ENCODE data around the gene CPEB2. TPM values are rescaled to one million over a fixed set of nuclear protein-coding genes. Genes with fewer than 3 reads are reported as not detected.

CPEB2 gene
- total RNA-seq, 1 experiment from 2014 or later = 3.3 TPM

GRCh38 chr4:15020502-15021286, 18.4 kb downstream of the CPEB2 start (continued):
- TF ChIP-seq, protein P1, sequence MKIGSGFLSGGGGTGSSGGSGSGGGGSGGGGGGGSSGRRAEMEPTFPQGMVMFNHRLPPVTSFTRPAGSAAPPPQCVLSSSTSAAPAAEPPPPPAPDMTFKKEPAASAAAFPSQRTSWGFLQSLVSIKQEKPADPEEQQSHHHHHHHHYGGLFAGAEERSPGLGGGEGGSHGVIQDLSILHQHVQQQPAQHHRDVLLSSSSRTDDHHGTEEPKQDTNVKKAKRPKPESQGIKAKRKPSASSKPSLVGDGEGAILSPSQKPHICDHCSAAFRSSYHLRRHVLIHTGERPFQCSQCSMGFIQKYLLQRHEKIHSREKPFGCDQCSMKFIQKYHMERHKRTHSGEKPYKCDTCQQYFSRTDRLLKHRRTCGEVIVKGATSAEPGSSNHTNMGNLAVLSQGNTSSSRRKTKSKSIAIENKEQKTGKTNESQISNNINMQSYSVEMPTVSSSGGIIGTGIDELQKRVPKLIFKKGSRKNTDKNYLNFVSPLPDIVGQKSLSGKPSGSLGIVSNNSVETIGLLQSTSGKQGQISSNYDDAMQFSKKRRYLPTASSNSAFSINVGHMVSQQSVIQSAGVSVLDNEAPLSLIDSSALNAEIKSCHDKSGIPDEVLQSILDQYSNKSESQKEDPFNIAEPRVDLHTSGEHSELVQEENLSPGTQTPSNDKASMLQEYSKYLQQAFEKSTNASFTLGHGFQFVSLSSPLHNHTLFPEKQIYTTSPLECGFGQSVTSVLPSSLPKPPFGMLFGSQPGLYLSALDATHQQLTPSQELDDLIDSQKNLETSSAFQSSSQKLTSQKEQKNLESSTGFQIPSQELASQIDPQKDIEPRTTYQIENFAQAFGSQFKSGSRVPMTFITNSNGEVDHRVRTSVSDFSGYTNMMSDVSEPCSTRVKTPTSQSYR (CRISPR knock-in tag; IDR thresholded peaks at IDR 0.05) = no peak
- no peak for TF ChIP-seq TEAD1 (CRISPR knock-in tag; IDR thresholded peaks at IDR 0.05)
- TF ChIP-seq RELA (CRISPR knock-in tag; IDR thresholded peaks at IDR 0.05; ENCODE audit: borderline replicate concordance) = no peak
- TF ChIP-seq USF1 (CRISPR knock-in tag; IDR thresholded peaks at IDR 0.05) = no peak

GRCh38 chr4:15021311-15021710, 19.0 kb downstream of the CPEB2 start:
- ChIA-PET CTCF (no interaction called here), POLR2A (no interaction called here)
- H3K9me3 Mint-ChIP-seq = no peaks in the 10 kb centered on the region
- H3K4me3 Mint-ChIP-seq = no peak overlapping the region
- no peak overlapping the region for H3K27ac Mint-ChIP-seq
- no peak for ATAC-seq
- no peak for DNase-seq (ENCODE audit: low spot score)
- no peak for TF ChIP-seq TP53 (CRISPR knock-in tag; IDR thresholded peaks at IDR 0.05)
- TF ChIP-seq MLX (CRISPR knock-in tag; IDR thresholded peaks at IDR 0.05) = no peak
- TF ChIP-seq NFYB (CRISPR knock-in tag; conservative IDR thresholded peaks at IDR 0.05; ENCODE audit: low read depth) = no peak
- no peak for TF ChIP-seq ZNF425 (CRISPR knock-in tag; conservative IDR thresholded peaks at IDR 0.05)
- TF ChIP-seq ZNF232 (CRISPR knock-in tag; IDR thresholded peaks at IDR 0.05) = no peak
- TF ChIP-seq ZNF396 (CRISPR knock-in tag; IDR thresholded peaks at IDR 0.05; ENCODE audit: borderline replicate concordance) = no peak
- TF ChIP-seq, protein P2, sequence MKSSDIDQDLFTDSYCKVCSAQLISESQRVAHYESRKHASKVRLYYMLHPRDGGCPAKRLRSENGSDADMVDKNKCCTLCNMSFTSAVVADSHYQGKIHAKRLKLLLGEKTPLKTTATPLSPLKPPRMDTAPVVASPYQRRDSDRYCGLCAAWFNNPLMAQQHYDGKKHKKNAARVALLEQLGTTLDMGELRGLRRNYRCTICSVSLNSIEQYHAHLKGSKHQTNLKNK (CRISPR knock-in tag; IDR thresholded peaks at IDR 0.05) = no peak
- TF ChIP-seq, protein P3, sequence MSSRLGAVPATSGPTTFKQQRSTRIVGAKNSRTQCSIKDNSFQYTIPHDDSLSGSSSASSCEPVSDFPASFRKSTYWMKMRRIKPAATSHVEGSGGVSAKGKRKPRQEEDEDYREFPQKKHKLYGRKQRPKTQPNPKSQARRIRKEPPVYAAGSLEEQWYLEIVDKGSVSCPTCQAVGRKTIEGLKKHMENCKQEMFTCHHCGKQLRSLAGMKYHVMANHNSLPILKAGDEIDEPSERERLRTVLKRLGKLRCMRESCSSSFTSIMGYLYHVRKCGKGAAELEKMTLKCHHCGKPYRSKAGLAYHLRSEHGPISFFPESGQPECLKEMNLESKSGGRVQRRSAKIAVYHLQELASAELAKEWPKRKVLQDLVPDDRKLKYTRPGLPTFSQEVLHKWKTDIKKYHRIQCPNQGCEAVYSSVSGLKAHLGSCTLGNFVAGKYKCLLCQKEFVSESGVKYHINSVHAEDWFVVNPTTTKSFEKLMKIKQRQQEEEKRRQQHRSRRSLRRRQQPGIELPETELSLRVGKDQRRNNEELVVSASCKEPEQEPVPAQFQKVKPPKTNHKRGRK (CRISPR knock-in tag; IDR thresholded peaks at IDR 0.05; ENCODE audit: borderline replicate concordance) = no peak
- TF ChIP-seq RORB (CRISPR knock-in tag; IDR thresholded peaks at IDR 0.05) = no peak
- TF ChIP-seq, protein P4, sequence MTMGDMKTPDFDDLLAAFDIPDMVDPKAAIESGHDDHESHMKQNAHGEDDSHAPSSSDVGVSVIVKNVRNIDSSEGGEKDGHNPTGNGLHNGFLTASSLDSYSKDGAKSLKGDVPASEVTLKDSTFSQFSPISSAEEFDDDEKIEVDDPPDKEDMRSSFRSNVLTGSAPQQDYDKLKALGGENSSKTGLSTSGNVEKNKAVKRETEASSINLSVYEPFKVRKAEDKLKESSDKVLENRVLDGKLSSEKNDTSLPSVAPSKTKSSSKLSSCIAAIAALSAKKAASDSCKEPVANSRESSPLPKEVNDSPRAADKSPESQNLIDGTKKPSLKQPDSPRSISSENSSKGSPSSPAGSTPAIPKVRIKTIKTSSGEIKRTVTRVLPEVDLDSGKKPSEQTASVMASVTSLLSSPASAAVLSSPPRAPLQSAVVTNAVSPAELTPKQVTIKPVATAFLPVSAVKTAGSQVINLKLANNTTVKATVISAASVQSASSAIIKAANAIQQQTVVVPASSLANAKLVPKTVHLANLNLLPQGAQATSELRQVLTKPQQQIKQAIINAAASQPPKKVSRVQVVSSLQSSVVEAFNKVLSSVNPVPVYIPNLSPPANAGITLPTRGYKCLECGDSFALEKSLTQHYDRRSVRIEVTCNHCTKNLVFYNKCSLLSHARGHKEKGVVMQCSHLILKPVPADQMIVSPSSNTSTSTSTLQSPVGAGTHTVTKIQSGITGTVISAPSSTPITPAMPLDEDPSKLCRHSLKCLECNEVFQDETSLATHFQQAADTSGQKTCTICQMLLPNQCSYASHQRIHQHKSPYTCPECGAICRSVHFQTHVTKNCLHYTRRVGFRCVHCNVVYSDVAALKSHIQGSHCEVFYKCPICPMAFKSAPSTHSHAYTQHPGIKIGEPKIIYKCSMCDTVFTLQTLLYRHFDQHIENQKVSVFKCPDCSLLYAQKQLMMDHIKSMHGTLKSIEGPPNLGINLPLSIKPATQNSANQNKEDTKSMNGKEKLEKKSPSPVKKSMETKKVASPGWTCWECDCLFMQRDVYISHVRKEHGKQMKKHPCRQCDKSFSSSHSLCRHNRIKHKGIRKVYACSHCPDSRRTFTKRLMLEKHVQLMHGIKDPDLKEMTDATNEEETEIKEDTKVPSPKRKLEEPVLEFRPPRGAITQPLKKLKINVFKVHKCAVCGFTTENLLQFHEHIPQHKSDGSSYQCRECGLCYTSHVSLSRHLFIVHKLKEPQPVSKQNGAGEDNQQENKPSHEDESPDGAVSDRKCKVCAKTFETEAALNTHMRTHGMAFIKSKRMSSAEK (CRISPR knock-in tag; IDR thresholded peaks at IDR 0.05; ENCODE audit: borderline replicate concordance) = no peak
- TF ChIP-seq MXD4 (CRISPR knock-in tag; IDR thresholded peaks at IDR 0.05; ENCODE audit: borderline replicate concordance) = no peak
- TF ChIP-seq SMAD3 (CRISPR knock-in tag; IDR thresholded peaks at IDR 0.05; ENCODE audit: borderline replicate concordance) = no peak
- TF ChIP-seq E2F4 (CRISPR knock-in tag; IDR thresholded peaks at IDR 0.05; ENCODE audit: borderline replicate concordance, low read depth) = no peak
- H3K36me3 Mint-ChIP-seq = no peaks in the 10 kb centered on the region
- H3K27me3 Mint-ChIP-seq (ENCODE audit: low read depth) = no peaks in the 10 kb centered on the region
- no peaks in the 10 kb centered on the region for H3K4me1 Mint-ChIP-seq
